HepG2 (cell line): ENCODE data around the gene RBM25. TPM values are rescaled to one million over a fixed set of nuclear protein-coding genes. Genes with fewer than 3 reads are reported as not detected.

ENCODE experiments used
- ATAC-seq: fragments of 200-7000 bp; cut with Tn5 transposase; 3 replicates; pipeline ENCODE4 v1.9.1; 2020; ENCODE audit warnings: mild to moderate bottlenecking, moderate library complexity
- BruUV-seq: library from RNA; stranded (reverse); fragments of 400-500 nt; replicated peaks from 2 replicates; lab custom pipeline; 2021; lab: Mats Ljungman, UMichigan
- CTCF ChIA-PET: fragments of 300-600 bp; formaldehyde crosslinking; extraction: SDS; loops from one replicate; lab custom pipeline; 2021; ENCODE audit warnings: low total read pairs, inconsistent platforms, low intra/inter-chr PET ratio; lab: Yijun Ruan, JAX
- POLR2A ChIA-PET: fragments of 350-600 bp; sonication (Branson Sonifier 250); formaldehyde crosslinking; loops from one replicate; lab custom pipeline; 2020; ENCODE audit warnings: antibody characterized with exemption, inconsistent platforms; lab: Yijun Ruan, JAX
- DNase-seq: peaks from one replicate; pipeline ENCODE4 v3.0.0-alpha.2; 2015; ENCODE audit warnings: low spot score
- FAIRE-seq: peaks from 3 replicates; lab custom pipeline; 2011; peaks lifted over from hg19 to GRCh38; lab: Jason Lieb, UNC
- H2AFZ ChIP-seq: one replicate; pipeline ENCODE4 v1.6.1; 2011; ENCODE audit warnings: low read length, inconsistent platforms
- H3K27ac ChIP-seq: fragments of 300-600 bp; 3 replicates; pipeline ENCODE4 v1.8.0; 2011; ENCODE audit warnings: mixed run types, mild to moderate bottlenecking, mixed read lengths, low read length, inconsistent platforms; ENCODE audit not compliant: insufficient read depth; ENCODE audit errors: extremely low read length
- H3K27me3 ChIP-seq, 2 experiments: fragments of 200-600 bp in 1 of 2; 2 replicates in 1 of 2; 3 replicates in 1 of 2; pipeline versions ENCODE4 v1.6.0 to v1.8.0; 2011; ENCODE audit warnings: low read length in 2 of 2, mild to moderate bottlenecking in 2 of 2, moderate library complexity in 2 of 2, inconsistent platforms in 1 of 2; ENCODE audit not compliant: insufficient read depth in 2 of 2, control insufficient read depth in 1 of 2
- H3K36me3 ChIP-seq, 2 experiments: fragments of 200-600 bp in 1 of 2; replicated peaks in 1 of 2; 2 replicates in 1 of 2; 3 replicates in 1 of 2; pipeline versions ENCODE4 v1.5.1 to v1.8.0; 2011; ENCODE audit warnings: low read length in 2 of 2, inconsistent platforms in 1 of 2; ENCODE audit not compliant: insufficient read depth in 2 of 2, control insufficient read depth in 1 of 2
- H3K4me1 ChIP-seq: 2 replicates; pipeline ENCODE4 v1.5.1; 2012; ENCODE audit warnings: low read length, inconsistent platforms; ENCODE audit not compliant: insufficient read depth
- H3K4me2 ChIP-seq: 2 replicates; pipeline ENCODE4 v1.6.0; 2011; ENCODE audit warnings: low read depth, low read length, inconsistent platforms
- H3K4me3 ChIP-seq, 3 experiments: fragments of 200-600 bp in 1 of 3; sonication (generic), shearing (Covaris generic) in 1 of 3; replicated peaks in 1 of 3; 2 replicates each; pipeline ENCODE4 v1.5.1; 2011 to 2016; ENCODE audit warnings: low read length in 3 of 3, inconsistent platforms in 2 of 3, low read depth in 2 of 3, mild to moderate bottlenecking in 2 of 3, control low read depth in 1 of 3, mixed read lengths in 1 of 3; ENCODE audit not compliant: insufficient read depth in 1 of 3
- H3K79me2 ChIP-seq: one replicate; pipeline ENCODE4 v1.6.1; 2011; ENCODE audit warnings: low read length, inconsistent platforms; ENCODE audit not compliant: insufficient read depth
- H3K9ac ChIP-seq: 2 replicates; pipeline ENCODE4 v1.6.0; 2011; ENCODE audit warnings: mild to moderate bottlenecking, low read depth, low read length, inconsistent platforms; ENCODE audit not compliant: insufficient read depth
- H3K9me3 ChIP-seq: 2 replicates; pipeline ENCODE4 v1.5.1; 2012; ENCODE audit warnings: mild to moderate bottlenecking, low read length
- H4K20me1 ChIP-seq: 2 replicates; pipeline ENCODE4 v1.6.0; 2011; ENCODE audit warnings: inconsistent platforms, mild to moderate bottlenecking, low read length, moderate library complexity; ENCODE audit not compliant: insufficient read depth
- ATRX ChIP-seq: sonication (generic); formaldehyde crosslinking; IDR thresholded peaks from 2 replicates; pipeline ENCODE4 v1.4.0; 2020; ENCODE audit warnings: missing genetic modification reagents, borderline replicate concordance
- CBX1 ChIP-seq: IDR thresholded peaks from one replicate; pipeline ENCODE4 v1.6.1; 2016; ENCODE audit warnings: antibody characterized with exemption, low read depth
- CBX5 ChIP-seq: sonication (generic); formaldehyde crosslinking; IDR thresholded peaks from 2 replicates; pipeline ENCODE4 v1.4.0; 2020; ENCODE audit warnings: missing genetic modification reagents, borderline replicate concordance
- CHD4 ChIP-seq: fragments of 200-600 bp; sonication (generic); IDR thresholded peaks from 2 replicates; pipeline ENCODE4 v1.7.0; 2017; ENCODE audit warnings: mild to moderate bottlenecking, low read length, borderline replicate concordance
- ISL2 ChIP-seq: sonication (generic); formaldehyde crosslinking; IDR thresholded peaks from 2 replicates; pipeline ENCODE4 v1.5.0; 2020; ENCODE audit warnings: missing genetic modification reagents
- KAT2B ChIP-seq: fragments of 150-350 bp; IDR thresholded peaks from 2 replicates; pipeline ENCODE4 v1.6.1; 2014; ENCODE audit warnings: low read depth, low read length, borderline replicate concordance
- KLF11 ChIP-seq: IDR thresholded peaks from 2 replicates; pipeline ENCODE4 v1.6.1; 2016; ENCODE audit warnings: missing compliant biosample characterization
- MTA1 ChIP-seq: sonication (generic); formaldehyde crosslinking; IDR thresholded peaks from 2 replicates; pipeline ENCODE4 v1.4.0; 2020; ENCODE audit warnings: missing genetic modification reagents, mild to moderate bottlenecking, borderline replicate concordance
- PTBP1 ChIP-seq: fragments of 200-400 bp; formaldehyde crosslinking; IDR thresholded peaks from 2 replicates; pipeline ENCODE4 v1.6.1; 2018; ENCODE audit warnings: low read length, low read depth; ENCODE audit not compliant: poor library complexity, severe bottlenecking
- SIX4 ChIP-seq: sonication (generic); formaldehyde crosslinking; IDR thresholded peaks from 2 replicates; pipeline ENCODE4 v1.4.0; 2020; ENCODE audit warnings: missing genetic modification reagents
- SMARCC2 ChIP-seq: fragments of 450-650 bp; IDR thresholded peaks from 2 replicates; pipeline ENCODE4 v1.6.1; 2017; ENCODE audit warnings: antibody characterized with exemption, mild to moderate bottlenecking
- SMYD3 ChIP-seq: sonication (generic); formaldehyde crosslinking; IDR thresholded peaks from 2 replicates; pipeline ENCODE4 v1.8.1; 2023; ENCODE audit warnings: mild to moderate bottlenecking, missing genetic modification reagents
- TAF15 ChIP-seq: fragments of 200-400 bp; formaldehyde crosslinking; IDR thresholded peaks from one replicate; pipeline ENCODE4 v1.6.1; 2018; ENCODE audit warnings: mild to moderate bottlenecking, low read depth, low read length; ENCODE audit not compliant: poor library complexity, severe bottlenecking
- ZFYVE20 ChIP-seq: sonication (generic); formaldehyde crosslinking; IDR thresholded peaks from 2 replicates; pipeline ENCODE4 v1.8.0; 2023; ENCODE audit warnings: low read depth, mild to moderate bottlenecking, moderate library complexity, missing genetic modification reagents, borderline replicate concordance
- ZNF143 ChIP-seq: sonication (generic); formaldehyde crosslinking; IDR thresholded peaks from 2 replicates; pipeline ENCODE4 v1.4.0; 2020; ENCODE audit warnings: missing genetic modification reagents
- ZNF24 ChIP-seq: fragments of 450-650 bp; IDR thresholded peaks from 2 replicates; pipeline ENCODE4 v1.6.1; 2017; ENCODE audit warnings: antibody characterized with exemption, mild to moderate bottlenecking
- ZNF253 ChIP-seq: sonication (generic); formaldehyde crosslinking; IDR thresholded peaks from 2 replicates; pipeline ENCODE4 v1.8.0; 2022; ENCODE audit warnings: mild to moderate bottlenecking, missing genetic modification reagents, borderline replicate concordance
- ZNF274 ChIP-seq: sonication (generic); formaldehyde crosslinking; IDR thresholded peaks from 2 replicates; pipeline ENCODE4 v1.5.1; 2020; ENCODE audit warnings: mild to moderate bottlenecking, missing genetic modification reagents
- ZNF33B ChIP-seq: sonication (generic); formaldehyde crosslinking; IDR thresholded peaks from 2 replicates; pipeline ENCODE4 v1.5.1; 2020; ENCODE audit warnings: mild to moderate bottlenecking, missing genetic modification reagents
- ZNF570 ChIP-seq: sonication (generic); formaldehyde crosslinking; IDR thresholded peaks from 2 replicates; pipeline ENCODE4 v1.4.0; 2020; ENCODE audit warnings: mild to moderate bottlenecking, missing genetic modification reagents, borderline replicate concordance
- ZSCAN9 ChIP-seq: IDR thresholded peaks from 2 replicates; pipeline ENCODE4 v1.6.1; 2016; ENCODE audit warnings: borderline replicate concordance
- ZZZ3 ChIP-seq: sonication (generic); formaldehyde crosslinking; IDR thresholded peaks from 2 replicates; pipeline ENCODE4 v1.4.0; 2020; ENCODE audit warnings: missing genetic modification reagents, mild to moderate bottlenecking, borderline replicate concordance
- WGBS: methylation state at CpG from one replicate; pipeline ENCODE4 v1.1.6; 2017; ENCODE audit warnings: low lambda C conversion rate; 5-methylcytosine and 5-hydroxymethylcytosine counted together
- in situ Hi-C: cut with HindIII; loops from 2 replicates; pipeline ENCODE4 v1.10.0; 2017; ENCODE audit warnings: low pct_unique_long_range_greater_than_20kb; ENCODE audit not compliant: extremely low pct_ligation_motif_present
- intact Hi-C: fragments of 100-400 bp; cut with micrococcal nuclease; formaldehyde crosslinking; loops from one replicate; pipeline ENCODE4 v1.10.0; 2022; ENCODE audit not compliant: unreplicated experiment
- polyA plus RNA-seq, 8 experiments: library from polyadenylated mRNA; depleted of rRNA in 3 of 8; stranded (reverse) in 7 of 8; unstranded in 1 of 8; fragments of >200 nt; fragmentation: Illumina TruSeq in 4 of 8; extraction: Trizol in 4 of 8; gene quantifications; 2 replicates each; pipeline versions ENCODE4 v1.2.1 to v1.2.3, GENCODE V29; 2011 to 2016; ENCODE audit warnings: low read depth in 4 of 8, missing spikeins in 1 of 8, mixed read lengths in 1 of 8; ENCODE audit not compliant: insufficient read depth in 1 of 8
- total RNA-seq, 5 experiments: library from RNA; depleted of rRNA; stranded (reverse); fragments of >200 nt; fragmentation: Illumina TruSeq; extraction: Trizol; gene quantifications; 2 replicates each; pipeline ENCODE4 v1.2.3, GENCODE V29; 2016; ENCODE audit warnings: low read depth in 1 of 5
- TF ChIP-seq, protein P1 (sequence below): IDR thresholded peaks from 2 replicates; pipeline ENCODE4 v1.6.1; 2016; ENCODE audit warnings: mild to moderate bottlenecking, missing biosample characterization, missing genetic modification reagents

RBM25 gene
- total and polyA plus RNA-seq, 2 of the 13 experiments (the other 11 are each of a cell fraction or from before 2014, with no cell fraction given) = 34.1 to 65.9 TPM

DNA sequence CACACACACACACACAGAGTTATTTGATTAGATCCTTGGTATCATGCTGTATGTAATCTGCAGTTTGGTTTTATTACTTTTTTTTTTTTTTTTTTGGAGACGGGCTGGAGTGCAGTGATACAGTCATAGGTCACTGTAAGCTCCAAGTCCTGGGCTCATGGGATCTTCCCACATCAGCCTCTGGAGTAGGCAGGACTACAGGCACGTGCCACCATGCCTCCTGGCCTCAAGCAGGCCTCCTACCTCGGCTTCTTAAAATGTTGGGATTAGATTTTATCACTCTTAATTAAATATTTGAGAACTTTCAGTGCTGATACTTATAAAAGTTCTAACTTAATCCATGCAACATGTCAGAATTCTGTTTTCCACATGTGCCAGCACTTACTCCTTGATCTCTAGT is 46.7 kb downstream of the RBM25 start (continued):
- TF ChIP-seq SMARCC2 = no peak
- no peak for TF ChIP-seq KLF11
- TF ChIP-seq PTBP1 = no peak
- TF ChIP-seq ZFYVE20 (CRISPR knock-in tag) = no peak

DNA sequence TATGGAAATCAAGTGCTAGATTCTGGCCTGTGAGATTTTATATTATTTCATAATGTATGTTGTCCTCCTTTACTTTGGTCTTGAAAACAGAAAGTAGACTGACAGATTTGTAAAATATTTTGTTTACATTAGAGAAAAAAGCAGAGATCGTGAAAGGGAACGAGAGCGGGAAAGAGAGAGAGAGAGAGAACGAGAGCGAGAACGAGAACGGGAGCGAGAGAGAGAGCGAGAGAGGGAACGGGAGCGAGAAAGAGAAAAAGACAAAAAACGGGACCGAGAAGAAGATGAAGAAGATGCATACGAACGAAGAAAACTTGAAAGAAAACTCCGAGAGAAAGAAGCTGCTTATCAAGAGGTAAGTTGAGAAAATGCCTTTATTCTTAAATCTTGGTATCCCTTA is 47.4 kb downstream of the RBM25 start:
- BruUV-seq = no TSS peak
- Histone ChIP-seq H3K27me3 (no peaks in the 10 kb centered on the region), H3K4me3 (no peak overlapping the region), H4K20me1 (no peaks in the 10 kb centered on the region), H3K4me2 (no peak overlapping the region), H2AFZ (no peak overlapping the region), H3K36me3 (peaks cover 10 to 71% of the 10 kb centered on the region in 2 experiments), H3K9me3 (no peaks in the 10 kb centered on the region), H3K9ac (no peak overlapping the region), H3K27ac (no peak overlapping the region), H3K79me2 (no peaks in the 10 kb centered on the region), H3K4me1 (no peaks in the 10 kb centered on the region)
- ChIA-PET CTCF (no interaction called here), POLR2A (no interaction called here)
- ATAC-seq = no peak
- no peak for DNase-seq
- intact Hi-C loops (no loop called here), in situ Hi-C loops (no loop called here)
- no peak for TF ChIP-seq ATRX (CRISPR knock-in tag)
- no peak for TF ChIP-seq SIX4 (CRISPR knock-in tag)
- no peak for TF ChIP-seq ZNF24
- no peak for TF ChIP-seq ZNF253 (CRISPR knock-in tag)
- TF ChIP-seq ZNF33B (CRISPR knock-in tag) = no peak
- no peak for TF ChIP-seq KAT2B
- no peak for TF ChIP-seq ZNF570 (CRISPR knock-in tag)
- TF ChIP-seq ZNF274 (CRISPR knock-in tag) = no peak
- TF ChIP-seq, protein P1, sequence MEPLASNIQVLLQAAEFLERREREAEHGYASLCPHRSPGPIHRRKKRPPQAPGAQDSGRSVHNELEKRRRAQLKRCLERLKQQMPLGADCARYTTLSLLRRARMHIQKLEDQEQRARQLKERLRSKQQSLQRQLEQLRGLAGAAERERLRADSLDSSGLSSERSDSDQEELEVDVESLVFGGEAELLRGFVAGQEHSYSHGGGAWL = no peak
- TF ChIP-seq CHD4 = no peak
- TF ChIP-seq MTA1 (CRISPR knock-in tag) = no peak
- no peak for TF ChIP-seq ZZZ3
- no peak for TF ChIP-seq CBX1
- no peak for TF ChIP-seq ISL2 (CRISPR knock-in tag)
- TF ChIP-seq ZNF143 (CRISPR knock-in tag) = no peak
- no peak for TF ChIP-seq ZSCAN9 (CRISPR knock-in tag)
- TF ChIP-seq TAF15 = no peak
- TF ChIP-seq CBX5 = no peak
- no peak for TF ChIP-seq SMYD3 (CRISPR knock-in tag)
- WGBS = 97% methylated on average over 16 of the region's 16 CpGs
- no peak for FAIRE-seq
